CD4-positive, CD25-positive, alpha-beta regulatory T cell (primary cell): ENCODE data around the gene SNCB. TPM values are rescaled to one million over a fixed set of nuclear protein-coding genes. Genes with fewer than 3 reads are reported as not detected.

Source experiments
- ATAC-seq, 2 donors: fragments of 150-1000 bp; cut with Tn5 transposase; one replicate each; pipeline ENCODE4 v1.10.0; 2021; ENCODE audit warnings: low read depth in 2 of 2, moderate number of reproducible peaks in 2 of 2, moderate library complexity in 1 of 2
- DNase-seq, 3 donors: peaks; one replicate each; pipeline versions ENCODE4 v3.0.0 to v3.0.0-alpha.2; 2012 to 2022; ENCODE audit warnings: mixed read lengths in 1 of 3
- H3K27ac ChIP-seq: one replicate; pipeline ENCODE4 v1.7.0; 2013; ENCODE audit warnings: mild to moderate bottlenecking, low read length; ENCODE audit not compliant: insufficient read depth, poor library complexity, severe bottlenecking
- H3K27me3 ChIP-seq: one replicate; pipeline ENCODE4 v1.7.0; 2013; ENCODE audit warnings: low read length; ENCODE audit not compliant: control insufficient read depth, insufficient read depth
- H3K36me3 ChIP-seq: one replicate; pipeline ENCODE4 v1.7.0; 2013; ENCODE audit warnings: mild to moderate bottlenecking, low read length, moderate library complexity; ENCODE audit not compliant: control insufficient read depth, insufficient read depth
- H3K4me1 ChIP-seq: 2 replicates; pipeline ENCODE4 v1.7.0; 2013; ENCODE audit warnings: mild to moderate bottlenecking, low read length; ENCODE audit not compliant: insufficient read depth, control insufficient read depth, poor library complexity, severe bottlenecking
- H3K4me3 ChIP-seq: one replicate; pipeline ENCODE4 v1.7.0; 2013; ENCODE audit warnings: low read depth, mild to moderate bottlenecking, low read length, moderate library complexity
- H3K9me3 ChIP-seq, 2 experiments: 1 replicate in 1 of 2; 2 replicates in 1 of 2; pipeline ENCODE4 v1.7.0; 2013; ENCODE audit warnings: low read length in 2 of 2, mild to moderate bottlenecking in 1 of 2, moderate library complexity in 1 of 2; ENCODE audit not compliant: control insufficient read depth in 2 of 2
- H3K27ac Mint-ChIP-seq, 3 donors: one replicate each; pipeline ENCODE4 v1.8.0; 2020 to 2022; ENCODE audit warnings: mild to moderate bottlenecking in 3 of 3, mixed read lengths in 3 of 3, moderate library complexity in 2 of 3
- H3K27me3 Mint-ChIP-seq: one replicate; pipeline ENCODE4 v1.8.0; 2022; ENCODE audit warnings: mild to moderate bottlenecking, mixed read lengths
- H3K36me3 Mint-ChIP-seq: one replicate; pipeline ENCODE4 v1.8.0; 2020; ENCODE audit warnings: mixed read lengths
- H3K4me1 Mint-ChIP-seq, 4 donors: one replicate each; pipeline ENCODE4 v1.8.0; 2020 to 2022; ENCODE audit warnings: mixed read lengths in 4 of 4, mild to moderate bottlenecking in 1 of 4
- H3K4me3 Mint-ChIP-seq, 4 donors: one replicate each; pipeline ENCODE4 v1.8.0; 2020 to 2022; ENCODE audit warnings: mild to moderate bottlenecking in 4 of 4, mixed read lengths in 4 of 4, moderate library complexity in 3 of 4
- H3K9me3 Mint-ChIP-seq, 7 donors: one replicate each; pipeline ENCODE4 v1.8.0; 2020 to 2022; ENCODE audit warnings: mixed read lengths in 7 of 7, mild to moderate bottlenecking in 3 of 7, moderate library complexity in 2 of 7
- polyA plus RNA-seq, 4 donors: library from polyadenylated mRNA; unstranded; fragments of 300-500 nt; fragmentation: Illumina TruSeq; gene quantifications; one replicate each; pipeline ENCODE4 v1.2.3, GENCODE V29; 2021
- total RNA-seq: library from RNA; stranded (reverse); gene quantifications from one replicate; pipeline ENCODE4 v1.2.3, GENCODE V29; 2022

Gene SNCB
- total and polyA plus RNA-seq, 5 donors from 2014 or later, result not detected

GRCh38 chr5:176597417-176598389, 32.6 kb downstream of the SNCB start:
- H3K9me3 Mint-ChIP-seq, result peaks cover 0 to 1% (median 0%) of the 10 kb centered on the region in 7 donors
- no peak overlapping the region for H3K27ac Mint-ChIP-seq
- peaks cover 8% of the 10 kb centered on the region for H3K4me1 ChIP-seq
- peak in 1 of 3 donors; percentile 27 for DNase-seq
- no peaks in the 10 kb centered on the region for H3K36me3 Mint-ChIP-seq
- no peaks in the 10 kb centered on the region for H3K9me3 ChIP-seq
- H3K27ac ChIP-seq, result no peak overlapping the region
- no peak for ATAC-seq
- no peaks in the 10 kb centered on the region for H3K27me3 Mint-ChIP-seq
- H3K4me3 ChIP-seq, result no peak overlapping the region
- peak overlapping the region; percentile 25 to 58 (median 51) for H3K4me3 Mint-ChIP-seq
- H3K36me3 ChIP-seq, result no peaks in the 10 kb centered on the region
- peaks cover 0 to 9% (median 2%) of the 10 kb centered on the region in 4 donors for H3K4me1 Mint-ChIP-seq
- no peaks in the 10 kb centered on the region for H3K27me3 ChIP-seq

GRCh38 chr5:176596689-176597416, 33.5 kb downstream of the SNCB start:
- no peaks in the 10 kb centered on the region for H3K27me3 Mint-ChIP-seq
- H3K27ac ChIP-seq, result no peak overlapping the region
- no peak overlapping the region for H3K4me3 ChIP-seq
- DNase-seq, result peak; percentile 60 to 77 (median 69)
- peaks cover 8% of the 10 kb centered on the region for H3K4me1 ChIP-seq
- H3K4me1 Mint-ChIP-seq, result peaks cover 0 to 9% (median 2%) of the 10 kb centered on the region in 4 donors
- peak overlapping the region; percentile 13 to 85 (median 64) for H3K4me3 Mint-ChIP-seq
- no peaks in the 10 kb centered on the region for H3K27me3 ChIP-seq
- peak overlapping the region; percentile 47 to 75 (median 56) for H3K27ac Mint-ChIP-seq
- no peaks in the 10 kb centered on the region for H3K36me3 Mint-ChIP-seq
- H3K36me3 ChIP-seq, result no peaks in the 10 kb centered on the region
- peak; percentile 83 to 85 for ATAC-seq
- H3K9me3 ChIP-seq, result no peaks in the 10 kb centered on the region
- peaks cover 0 to 1% (median 0%) of the 10 kb centered on the region in 7 donors for H3K9me3 Mint-ChIP-seq

- no peaks in the 10 kb centered on the region for H3K27me3 Mint-ChIP-seq
- Histone ChIP-seq H3K27me3 (no peaks in the 10 kb centered on the region), H3K4me1 (peaks cover 8% of the 10 kb centered on the region), H3K4me3 (no peak overlapping the region), H3K9me3 (no peaks in the 10 kb centered on the region), H3K36me3 (no peaks in the 10 kb centered on the region), H3K27ac (no peak overlapping the region)
- H3K27ac Mint-ChIP-seq, result peak overlapping the region; percentile 47 to 75 (median 56)
- no peaks in the 10 kb centered on the region for H3K36me3 Mint-ChIP-seq
- peak overlapping the region in 3 of 4 donors; percentile 45 to 85 (median 82) for H3K4me3 Mint-ChIP-seq
- peaks cover 0 to 1% (median 0%) of the 10 kb centered on the region in 7 donors for H3K9me3 Mint-ChIP-seq
- DNase-seq, result no peak
- H3K4me1 Mint-ChIP-seq, result peaks cover 0 to 9% (median 2%) of the 10 kb centered on the region in 4 donors
- no peak for ATAC-seq
Measured at GRCh38 chr5:176596069-176596644, 34.2 kb downstream of the SNCB start.

- Histone ChIP-seq H3K4me3 (no peak overlapping the region), H3K27me3 (no peaks in the 10 kb centered on the region), H3K27ac (no peak overlapping the region), H3K9me3 (no peaks in the 10 kb centered on the region), H3K36me3 (no peaks in the 10 kb centered on the region), H3K4me1 (peaks cover 8% of the 10 kb centered on the region)
- Mint-ChIP-seq H3K9me3 (peaks cover 0 to 1% (median 0%) of the 10 kb centered on the region in 7 donors), H3K4me1 (peaks cover 0 to 9% (median 2%) of the 10 kb centered on the region in 4 donors), H3K36me3 (no peaks in the 10 kb centered on the region), H3K27ac (no peak overlapping the region), H3K4me3 (peak overlapping the region in 1 of 4 donors; percentile 47), H3K27me3 (no peaks in the 10 kb centered on the region)
- no peak for DNase-seq
- no peak for ATAC-seq
Measured at GRCh38 chr5:176595386-176595943, 34.9 kb downstream of the SNCB start.

GRCh38 chr5:176594554-176594953, 35.8 kb downstream of the SNCB start:
- no peaks in the 10 kb centered on the region for H3K36me3 Mint-ChIP-seq
- Histone ChIP-seq H3K27ac (no peak overlapping the region), H3K36me3 (no peaks in the 10 kb centered on the region), H3K9me3 (no peaks in the 10 kb centered on the region), H3K27me3 (no peaks in the 10 kb centered on the region), H3K4me1 (peaks cover 8% of the 10 kb centered on the region), H3K4me3 (no peak overlapping the region)
- H3K27ac Mint-ChIP-seq, result peak overlapping the region in 1 of 3 donors; percentile 38
- DNase-seq (no peak), ATAC-seq (no peak)
- H3K9me3 Mint-ChIP-seq, result peaks cover 0 to 1% (median 0%) of the 10 kb centered on the region in 7 donors
- H3K4me1 Mint-ChIP-seq, result peaks cover 0 to 9% (median 2%) of the 10 kb centered on the region in 4 donors
- H3K27me3 Mint-ChIP-seq, result no peaks in the 10 kb centered on the region
- H3K4me3 Mint-ChIP-seq, result peak overlapping the region in 1 of 4 donors; percentile 77

GRCh38 chr5:176593273-176593869, 37.0 kb downstream of the SNCB start:
- H3K4me3 Mint-ChIP-seq, result peak overlapping the region in 1 of 4 donors; percentile 59
- no peaks in the 10 kb centered on the region for H3K27me3 Mint-ChIP-seq
- Histone ChIP-seq H3K36me3 (no peaks in the 10 kb centered on the region), H3K27ac (no peak overlapping the region), H3K4me3 (no peak overlapping the region), H3K9me3 (no peaks in the 10 kb centered on the region), H3K27me3 (no peaks in the 10 kb centered on the region), H3K4me1 (peaks cover 8% of the 10 kb centered on the region)
- no peak overlapping the region for H3K27ac Mint-ChIP-seq
- no peak for ATAC-seq
- no peaks in the 10 kb centered on the region for H3K36me3 Mint-ChIP-seq
- H3K9me3 Mint-ChIP-seq, result peaks cover 0 to 3% (median 0%) of the 10 kb centered on the region in 7 donors
- DNase-seq, result no peak
- peaks cover 0 to 9% (median 2%) of the 10 kb centered on the region in 4 donors for H3K4me1 Mint-ChIP-seq

- no peak for ATAC-seq
- H3K4me3 Mint-ChIP-seq, result no peak overlapping the region
Measured at GRCh38 chr5:176592573-176592972, 37.8 kb downstream of the SNCB start.

More at GRCh38 chr5:176592573-176592972, 37.8 kb downstream of the SNCB start:
- Histone ChIP-seq H3K27ac (no peak overlapping the region), H3K9me3 (no peaks in the 10 kb centered on the region), H3K4me3 (no peak overlapping the region), H3K36me3 (no peaks in the 10 kb centered on the region), H3K27me3 (no peaks in the 10 kb centered on the region), H3K4me1 (peaks cover 8% of the 10 kb centered on the region)
- Mint-ChIP-seq H3K9me3 (peaks cover 0 to 3% (median 0%) of the 10 kb centered on the region in 7 donors), H3K36me3 (no peaks in the 10 kb centered on the region), H3K4me1 (peaks cover 0 to 9% (median 2%) of the 10 kb centered on the region in 4 donors), H3K27ac (no peak overlapping the region), H3K27me3 (no peaks in the 10 kb centered on the region)
- DNase-seq, result no peak
